Activated T-cell treated with anti-CD3 and anti-CD28 coated beads, Interleukin-2, amount 50 U/mL, for 24 hours (primary cell): ENCODE results near the gene KCNG2.

Source experiments
- DNase-seq: peaks from one replicate; pipeline ENCODE4 v3.0.0-alpha.2; 2020
- H3K27ac Mint-ChIP-seq: 2 replicates; pipeline ENCODE4 v1.8.0; 2020; ENCODE audit warnings: mild to moderate bottlenecking, mixed read lengths
- H3K27me3 Mint-ChIP-seq: 2 replicates; pipeline ENCODE4 v1.8.0; 2020; ENCODE audit warnings: mixed read lengths
- H3K36me3 Mint-ChIP-seq: 2 replicates; pipeline ENCODE4 v1.8.0; 2020; ENCODE audit warnings: low read depth, mixed read lengths
- H3K4me1 Mint-ChIP-seq: 2 replicates; pipeline ENCODE4 v1.8.0; 2020; ENCODE audit warnings: low read depth, mixed read lengths
- H3K4me3 Mint-ChIP-seq: 2 replicates; pipeline ENCODE4 v1.8.0; 2020; ENCODE audit warnings: mild to moderate bottlenecking, moderate library complexity, mixed read lengths
- H3K9me3 Mint-ChIP-seq: 2 replicates; pipeline ENCODE4 v1.8.0; 2020; ENCODE audit warnings: mixed read lengths

The KCNG2 gene

DNA sequence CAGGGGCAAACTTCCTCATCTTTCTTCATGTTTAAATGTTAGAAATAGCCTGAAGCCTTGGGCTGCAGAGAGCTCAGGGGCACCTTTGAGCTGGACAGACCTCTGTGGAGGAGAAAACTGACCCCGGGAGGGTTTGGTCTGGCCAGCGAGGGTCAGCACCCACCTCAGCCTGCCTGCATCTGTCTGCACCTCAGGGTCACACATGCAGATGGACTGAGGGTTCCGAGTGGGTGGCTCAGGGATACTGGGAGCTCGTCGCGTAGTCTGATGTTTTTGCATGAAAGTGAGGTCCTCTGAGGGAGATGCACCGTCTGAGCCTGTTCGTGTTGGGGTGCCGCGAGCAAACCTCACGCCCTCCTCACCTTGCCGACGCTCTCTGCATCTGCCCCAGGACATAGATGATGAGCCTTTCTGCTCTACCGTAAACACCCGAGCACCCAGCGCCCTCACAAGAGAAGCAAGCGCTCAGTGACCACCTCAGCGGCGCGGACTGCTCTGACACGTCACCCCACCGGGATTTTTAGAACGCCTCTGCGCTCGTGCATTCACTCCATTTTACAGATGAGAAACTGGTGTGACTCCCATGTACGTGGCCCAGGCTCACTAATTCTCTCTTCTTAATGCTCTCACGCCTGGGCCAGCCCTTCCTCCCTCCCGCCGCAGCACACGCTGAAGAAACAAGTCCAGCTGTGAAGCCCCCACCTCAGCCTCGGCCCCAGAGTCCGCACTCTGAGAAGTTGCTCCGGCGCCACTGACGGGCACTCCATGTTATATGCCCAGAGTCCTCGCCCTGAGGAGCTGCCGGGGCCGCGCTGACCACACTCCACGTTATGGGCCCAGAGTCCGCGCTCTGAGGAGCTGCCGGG is 9.5 kb downstream of the KCNG2 start:
- H3K36me3 Mint-ChIP-seq, result no peaks in the 10 kb centered on the region
- peaks cover 2% of the 10 kb centered on the region for H3K27me3 Mint-ChIP-seq
- no peaks in the 10 kb centered on the region for H3K9me3 Mint-ChIP-seq
- H3K4me1 Mint-ChIP-seq, result peaks cover 9% of the 10 kb centered on the region
- H3K27ac Mint-ChIP-seq, result no peak overlapping the region
- no peak for DNase-seq
- no peak overlapping the region for H3K4me3 Mint-ChIP-seq

DNA sequence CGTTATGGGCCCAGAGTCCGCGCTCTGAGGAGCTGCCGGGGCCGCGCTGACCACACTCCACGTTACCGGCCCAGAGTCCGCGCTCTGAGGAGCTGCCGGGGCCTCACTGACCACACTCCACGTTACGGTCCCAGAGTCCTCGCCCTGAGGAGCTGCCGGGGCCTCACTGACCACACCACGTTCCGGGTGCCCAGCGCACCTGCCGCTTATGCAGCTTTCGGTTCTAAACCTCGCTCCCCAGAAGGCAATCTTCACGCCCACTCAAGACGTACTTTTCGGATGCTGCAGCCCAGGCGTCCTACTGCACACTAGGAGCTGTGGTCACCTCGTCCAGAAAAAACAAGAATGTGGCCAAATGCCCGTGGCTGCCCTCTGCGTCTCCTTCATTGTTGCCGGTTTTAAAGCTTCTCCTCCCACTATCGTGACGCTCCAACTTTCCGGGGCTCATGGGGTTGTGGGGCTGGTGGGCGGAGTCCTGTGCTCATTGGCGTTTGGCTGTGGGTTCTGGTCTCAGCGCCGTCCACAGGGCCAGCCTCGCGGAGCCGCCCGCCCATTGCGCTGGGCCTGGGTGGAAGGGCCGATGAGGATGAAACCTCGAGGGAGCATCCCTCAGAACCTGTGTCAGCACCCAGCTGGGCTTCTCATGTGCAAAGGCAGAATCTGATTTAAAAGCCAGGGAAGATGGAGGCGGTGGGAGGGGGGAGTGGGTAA is 11.9 kb downstream of the KCNG2 start:
- Mint-ChIP-seq H3K9me3 (no peaks in the 10 kb centered on the region), H3K27ac (no peak overlapping the region)
- no peak for DNase-seq

DNA sequence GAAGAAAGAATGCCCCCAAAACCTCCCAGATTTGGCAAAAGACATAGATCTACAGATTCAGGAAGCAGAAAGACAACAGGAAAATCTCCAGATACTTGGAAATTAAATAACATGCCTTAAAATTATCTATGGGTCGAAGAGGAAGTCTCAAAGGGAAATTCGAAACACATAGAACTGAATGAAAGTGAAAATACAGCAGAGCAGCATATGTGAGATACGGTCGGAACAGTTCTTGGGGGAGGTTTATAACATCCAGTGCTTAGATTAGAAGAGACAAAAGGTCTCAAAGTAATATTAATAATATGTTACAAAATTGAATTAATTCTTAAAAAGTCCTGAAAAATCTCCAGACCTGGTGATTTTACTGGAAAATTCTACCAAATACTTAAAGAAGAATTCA is 14.3 kb downstream of the KCNG2 start:
- Mint-ChIP-seq H3K27me3 (peaks cover 9% of the 10 kb centered on the region), H3K4me3 (no peak overlapping the region), H3K4me1 (no peaks in the 10 kb centered on the region), H3K36me3 (no peaks in the 10 kb centered on the region), H3K27ac (no peak overlapping the region), H3K9me3 (no peaks in the 10 kb centered on the region)
- no peak for DNase-seq

More for the DNA sequence above, 11.9 kb downstream of the KCNG2 start:
- H3K36me3 Mint-ChIP-seq, result no peaks in the 10 kb centered on the region
- H3K4me1 Mint-ChIP-seq, result peaks cover 9% of the 10 kb centered on the region
- H3K4me3 Mint-ChIP-seq, result no peak overlapping the region
- peaks cover 9% of the 10 kb centered on the region for H3K27me3 Mint-ChIP-seq

DNA sequence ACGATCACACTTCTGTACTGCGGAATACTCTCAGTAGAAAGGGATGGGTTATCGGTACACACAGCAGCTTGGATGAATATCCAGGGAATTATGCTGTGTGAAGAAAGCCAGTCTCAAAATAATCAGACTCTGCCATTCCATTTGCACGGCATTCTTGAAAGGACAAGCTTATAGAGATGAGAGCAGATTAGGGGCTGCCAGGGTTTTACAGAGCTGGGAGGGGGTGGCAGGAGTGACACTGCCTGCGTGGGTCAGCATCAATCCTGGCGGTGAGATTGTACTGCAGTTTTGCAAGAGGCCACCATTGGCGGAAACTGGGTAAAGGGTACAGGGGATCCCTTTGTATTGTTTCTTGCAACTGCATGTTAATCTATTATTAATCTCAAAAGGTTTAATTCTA is 16.6 kb downstream of the KCNG2 start:
- no peak for DNase-seq
- Mint-ChIP-seq H3K27me3 (peaks cover 11% of the 10 kb centered on the region), H3K27ac (no peak overlapping the region), H3K4me1 (no peaks in the 10 kb centered on the region), H3K4me3 (no peak overlapping the region), H3K9me3 (no peaks in the 10 kb centered on the region), H3K36me3 (no peaks in the 10 kb centered on the region)

DNA sequence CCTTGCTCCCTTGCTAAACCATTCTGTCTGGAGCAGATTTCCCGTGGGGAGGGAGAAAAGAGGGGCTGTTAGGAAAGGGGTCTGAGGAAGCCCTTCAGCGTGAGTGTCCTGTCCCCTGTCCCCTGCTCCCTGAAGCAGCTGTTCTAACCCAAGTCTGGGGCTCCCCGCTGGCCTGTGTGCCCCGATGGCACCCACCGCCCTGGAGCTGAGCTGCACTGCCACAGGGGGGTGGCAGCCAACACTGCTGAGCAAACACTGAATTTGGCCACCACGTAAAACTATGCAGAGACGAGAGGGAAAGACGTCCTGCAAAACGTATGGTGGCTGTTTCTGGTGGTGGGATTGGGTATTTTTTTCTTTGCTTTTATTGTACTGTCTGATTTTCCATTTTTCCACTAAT is 17.9 kb downstream of the KCNG2 start:
- Mint-ChIP-seq H3K9me3 (no peaks in the 10 kb centered on the region), H3K4me3 (no peak overlapping the region), H3K4me1 (peaks cover 8% of the 10 kb centered on the region), H3K36me3 (no peaks in the 10 kb centered on the region), H3K27me3 (peaks cover 15% of the 10 kb centered on the region), H3K27ac (no peak overlapping the region)
- DNase-seq, result no peak

DNA sequence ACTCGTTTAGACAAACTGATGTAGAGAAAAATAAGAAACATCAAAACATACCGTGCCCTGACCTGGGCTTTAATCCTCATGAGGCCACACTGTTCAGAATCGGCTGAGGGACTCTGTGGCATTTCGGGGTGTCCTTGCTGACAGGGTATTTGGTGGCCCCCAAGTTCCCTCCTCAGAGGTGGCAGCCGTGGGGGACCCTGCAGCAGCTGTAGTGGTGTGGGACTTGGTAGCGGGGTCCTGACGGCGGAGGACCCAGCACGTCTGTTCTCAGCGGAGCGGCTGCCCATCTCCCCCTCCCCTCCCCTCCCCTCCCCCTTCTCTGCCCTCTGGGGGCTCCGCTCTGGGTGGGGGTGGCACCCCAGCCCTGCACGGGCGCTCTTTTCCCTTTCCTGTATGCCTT is 18.4 kb downstream of the KCNG2 start:
- Mint-ChIP-seq H3K4me1 (peaks cover 8% of the 10 kb centered on the region), H3K27ac (no peak overlapping the region), H3K4me3 (no peak overlapping the region), H3K36me3 (no peaks in the 10 kb centered on the region), H3K9me3 (no peaks in the 10 kb centered on the region), H3K27me3 (peaks cover 19% of the 10 kb centered on the region)
- no peak for DNase-seq

DNA sequence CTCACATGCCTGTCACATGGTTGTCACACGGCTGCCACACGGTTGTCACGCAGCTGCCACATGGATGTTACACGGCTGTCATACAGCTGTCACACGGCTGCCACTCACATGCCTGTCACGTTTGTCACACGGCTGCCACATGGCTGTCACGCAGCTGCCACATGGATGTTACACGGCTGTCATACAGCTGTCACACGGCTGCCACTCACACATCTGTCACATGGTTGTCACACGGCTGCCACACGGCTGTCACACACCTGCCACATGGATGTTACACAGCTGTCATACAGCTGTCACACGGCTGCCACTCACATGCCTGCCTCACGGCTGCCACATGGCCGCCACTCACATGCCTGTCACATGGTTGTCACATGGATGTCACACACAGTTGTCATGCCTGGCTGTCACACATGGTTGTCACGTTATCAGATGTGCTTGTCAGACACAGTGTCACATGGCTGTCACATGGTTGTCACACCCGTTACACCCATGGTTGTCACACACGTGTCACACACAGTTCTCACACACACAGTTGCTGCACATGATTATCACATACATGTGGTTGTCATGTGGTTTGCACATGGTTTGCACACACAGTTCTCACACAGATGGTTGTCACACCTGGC is 19.4 kb downstream of the KCNG2 start:
- DNase-seq, result no peak
- no peak overlapping the region for H3K4me3 Mint-ChIP-seq
- H3K27me3 Mint-ChIP-seq, result peaks cover 19% of the 10 kb centered on the region
- no peak overlapping the region for H3K27ac Mint-ChIP-seq
- H3K36me3 Mint-ChIP-seq, result no peaks in the 10 kb centered on the region
- H3K4me1 Mint-ChIP-seq, result peaks cover 8% of the 10 kb centered on the region
- H3K9me3 Mint-ChIP-seq, result no peaks in the 10 kb centered on the region

DNA sequence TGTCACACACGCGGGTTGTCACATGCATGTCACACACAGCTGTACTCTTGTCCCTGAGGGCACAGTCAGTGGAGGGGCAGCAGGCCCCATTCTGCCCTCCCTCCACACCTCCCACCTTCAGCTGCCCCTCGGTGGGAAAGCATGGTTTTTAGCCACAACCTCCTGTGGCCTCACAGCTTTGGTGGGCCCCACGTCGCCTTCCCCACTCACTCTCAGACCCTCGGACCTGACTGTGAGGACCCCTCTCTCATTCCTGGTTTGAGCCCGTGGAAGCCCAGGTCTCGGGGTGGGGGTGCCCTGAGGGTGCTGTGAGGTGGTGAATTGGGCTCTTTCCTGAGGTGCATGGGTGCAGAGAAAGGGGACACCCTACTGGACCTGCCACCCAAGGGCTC is 19.9 kb downstream of the KCNG2 start:
- peaks cover 19% of the 10 kb centered on the region for H3K27me3 Mint-ChIP-seq
- no peak overlapping the region for H3K27ac Mint-ChIP-seq
- no peaks in the 10 kb centered on the region for H3K9me3 Mint-ChIP-seq
- H3K4me1 Mint-ChIP-seq, result peaks cover 8% of the 10 kb centered on the region
- DNase-seq, result no peak
- no peak overlapping the region for H3K4me3 Mint-ChIP-seq
- H3K36me3 Mint-ChIP-seq, result no peaks in the 10 kb centered on the region

DNA sequence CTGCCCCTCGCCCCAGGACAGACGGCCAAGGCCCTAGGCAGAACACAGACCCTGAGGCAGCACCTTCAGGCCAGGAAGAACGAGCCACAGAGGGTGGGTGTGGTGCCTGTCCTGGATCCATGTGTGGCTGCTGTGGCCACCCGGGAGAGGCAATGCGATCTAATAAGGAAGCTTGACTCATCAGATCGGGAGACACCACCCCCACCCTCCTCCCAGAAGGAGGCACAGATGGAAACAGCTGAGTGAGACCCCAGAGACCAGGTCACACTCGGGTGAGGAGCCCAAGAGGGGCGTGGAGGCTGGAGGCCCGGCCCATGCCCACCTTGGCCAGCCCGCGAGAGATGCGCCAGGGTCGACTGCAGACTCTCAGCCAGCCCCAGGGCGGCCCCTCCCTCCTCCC is 20.3 kb downstream of the KCNG2 start:
- H3K4me1 Mint-ChIP-seq, result peaks cover 8% of the 10 kb centered on the region
- H3K4me3 Mint-ChIP-seq, result no peak overlapping the region
- H3K27me3 Mint-ChIP-seq, result peaks cover 18% of the 10 kb centered on the region
- no peaks in the 10 kb centered on the region for H3K36me3 Mint-ChIP-seq
- H3K27ac Mint-ChIP-seq, result no peak overlapping the region
- no peak for DNase-seq
- H3K9me3 Mint-ChIP-seq, result no peaks in the 10 kb centered on the region

DNA sequence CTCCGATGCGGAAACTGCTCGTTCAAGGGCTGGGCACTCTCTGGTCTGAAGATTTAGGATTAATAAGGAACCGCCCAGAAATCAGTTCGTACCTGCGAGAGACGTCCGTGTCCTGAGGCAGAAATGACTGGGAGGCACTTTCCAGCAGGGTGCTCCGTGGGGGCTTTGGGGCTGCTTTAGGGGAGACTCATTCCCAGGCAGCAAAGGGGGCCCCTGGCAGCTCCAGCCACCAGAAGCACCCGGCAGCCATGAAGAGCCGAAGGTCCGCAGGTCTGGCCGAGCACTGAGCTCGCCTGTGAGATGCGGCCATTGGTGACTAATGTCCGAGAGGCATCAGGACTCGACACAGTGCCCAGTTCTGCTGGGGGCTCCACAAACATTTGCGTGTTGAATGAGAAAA is 20.9 kb downstream of the KCNG2 start:
- no peaks in the 10 kb centered on the region for H3K36me3 Mint-ChIP-seq
- H3K27ac Mint-ChIP-seq, result no peak overlapping the region
- no peak for DNase-seq
- peaks cover 8% of the 10 kb centered on the region for H3K4me1 Mint-ChIP-seq
- H3K9me3 Mint-ChIP-seq, result no peaks in the 10 kb centered on the region
- peaks cover 12% of the 10 kb centered on the region for H3K27me3 Mint-ChIP-seq
- no peak overlapping the region for H3K4me3 Mint-ChIP-seq

DNA sequence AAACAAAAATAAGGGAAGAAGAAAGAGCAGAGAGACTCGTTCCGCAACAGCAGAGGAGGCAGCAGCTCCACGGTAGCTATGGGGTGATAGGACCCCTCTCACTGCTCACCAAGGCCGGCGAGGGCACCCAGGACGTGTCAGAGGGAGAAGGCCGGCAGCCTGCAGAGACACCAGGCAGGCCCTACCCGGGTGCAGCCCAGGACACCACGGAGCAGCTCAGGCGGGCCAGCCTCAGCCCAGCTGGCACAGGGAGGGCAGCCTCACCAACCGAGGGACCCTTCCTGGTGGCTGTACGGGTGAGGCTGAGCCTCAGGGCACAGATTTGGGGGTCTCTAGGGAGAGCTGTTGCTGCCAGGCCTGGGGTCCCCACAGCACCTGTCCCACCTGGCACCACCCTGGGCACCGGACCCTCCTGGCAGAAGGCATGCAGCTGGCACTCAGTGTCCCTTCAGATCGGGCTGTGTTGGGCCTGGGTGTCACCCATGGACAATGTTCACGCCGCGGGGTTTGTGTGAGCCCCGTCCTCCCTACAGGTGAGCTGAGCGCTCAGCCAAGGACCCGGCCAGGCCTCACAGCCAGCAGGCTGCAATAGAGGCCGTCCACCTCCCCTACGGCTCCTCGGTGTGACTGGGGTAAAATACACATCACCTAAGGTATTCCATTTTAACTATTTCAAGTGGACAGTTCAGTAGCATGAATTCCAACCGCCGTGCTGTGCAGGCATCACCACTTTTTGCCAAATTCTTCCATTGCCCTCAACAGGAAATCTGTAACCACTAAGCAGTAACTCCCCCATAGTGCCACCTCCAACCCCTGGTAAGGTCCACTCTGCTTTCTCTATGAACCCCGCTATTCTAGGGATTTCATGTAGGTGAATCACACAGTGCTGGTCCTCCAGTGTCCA is 21.6 kb downstream of the KCNG2 start:
- no peak for DNase-seq
- H3K4me1 Mint-ChIP-seq, result peaks cover 8% of the 10 kb centered on the region
- H3K27me3 Mint-ChIP-seq, result peaks cover 12% of the 10 kb centered on the region
- H3K36me3 Mint-ChIP-seq, result no peaks in the 10 kb centered on the region
- H3K27ac Mint-ChIP-seq, result no peak overlapping the region
- H3K9me3 Mint-ChIP-seq, result no peaks in the 10 kb centered on the region
- H3K4me3 Mint-ChIP-seq, result no peak overlapping the region

DNA sequence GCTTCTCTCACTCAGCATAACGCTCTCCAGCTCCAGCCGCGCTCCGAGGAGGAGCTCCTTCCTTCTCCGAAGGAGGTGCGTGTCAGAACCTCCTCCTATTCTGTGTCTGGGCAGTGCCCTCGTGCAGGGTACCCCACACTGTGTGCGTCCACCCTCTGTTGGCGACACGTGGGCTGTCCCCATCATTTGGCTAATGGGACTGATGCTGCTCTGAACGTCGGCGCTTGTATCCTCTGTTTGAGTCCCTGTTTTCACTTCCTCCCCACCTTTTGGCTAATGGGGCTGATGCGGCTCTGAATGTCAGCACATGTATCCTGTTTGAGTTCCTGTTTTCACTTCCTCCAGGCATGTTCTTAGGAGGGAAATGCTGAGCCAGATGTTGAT is 22.2 kb downstream of the KCNG2 start:
- Mint-ChIP-seq H3K4me3 (no peak overlapping the region), H3K9me3 (no peaks in the 10 kb centered on the region), H3K4me1 (peaks cover 8% of the 10 kb centered on the region)

DNA sequence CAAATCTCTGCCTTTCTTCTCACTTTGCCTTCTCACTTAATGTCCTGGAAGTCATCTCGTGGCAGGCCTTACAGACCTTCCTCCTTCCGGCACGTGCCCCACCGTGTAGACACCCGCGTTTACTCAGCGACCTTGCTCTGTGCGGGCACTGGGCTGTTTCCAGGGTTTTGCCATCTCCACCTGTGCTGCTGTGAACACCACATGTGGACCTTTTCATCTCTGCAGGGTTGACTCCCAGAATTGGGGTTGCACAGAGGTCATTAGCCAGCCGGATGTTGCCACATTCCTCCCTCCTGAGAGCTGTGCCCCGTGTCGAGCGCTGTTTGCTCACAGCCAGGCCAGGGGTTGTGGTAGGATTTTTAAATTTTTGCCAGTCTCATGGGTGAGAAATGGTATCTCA is 25.4 kb downstream of the KCNG2 start:
- peaks cover 12% of the 10 kb centered on the region for H3K27me3 Mint-ChIP-seq
- H3K9me3 Mint-ChIP-seq, result no peaks in the 10 kb centered on the region
- no peak for DNase-seq
- no peak overlapping the region for H3K4me3 Mint-ChIP-seq
- peaks cover 8% of the 10 kb centered on the region for H3K4me1 Mint-ChIP-seq
- no peak overlapping the region for H3K27ac Mint-ChIP-seq
- H3K36me3 Mint-ChIP-seq, result no peaks in the 10 kb centered on the region

More for the DNA sequence above, 22.2 kb downstream of the KCNG2 start:
- H3K27ac Mint-ChIP-seq, result no peak overlapping the region
- no peaks in the 10 kb centered on the region for H3K36me3 Mint-ChIP-seq
- no peak for DNase-seq
- peaks cover 12% of the 10 kb centered on the region for H3K27me3 Mint-ChIP-seq

DNA sequence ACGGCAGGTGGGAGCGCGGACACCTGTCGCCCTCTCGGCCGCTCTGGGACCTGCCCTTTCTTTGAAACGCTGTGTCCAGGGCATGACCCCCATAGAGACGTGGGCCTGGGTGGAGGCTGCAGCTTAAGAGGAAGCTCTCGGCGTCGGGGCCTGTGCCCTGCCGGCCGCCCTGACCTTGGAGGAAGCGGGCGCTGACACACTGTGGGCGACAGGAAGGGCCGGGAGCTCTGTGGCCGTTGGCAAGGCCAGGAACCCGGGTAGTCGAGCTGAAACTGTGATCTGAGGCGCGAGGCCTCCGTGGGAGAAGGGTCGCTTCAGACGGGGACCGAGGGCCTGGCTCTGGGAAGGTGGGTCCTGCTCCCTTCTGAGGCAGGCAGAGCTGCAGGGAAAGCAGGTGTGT is 28.2 kb downstream of the KCNG2 start:
- no peaks in the 10 kb centered on the region for H3K36me3 Mint-ChIP-seq
- no peaks in the 10 kb centered on the region for H3K9me3 Mint-ChIP-seq
- no peaks in the 10 kb centered on the region for H3K4me1 Mint-ChIP-seq
- peaks cover 1% of the 10 kb centered on the region for H3K27me3 Mint-ChIP-seq
- no peak overlapping the region for H3K27ac Mint-ChIP-seq
- no peak overlapping the region for H3K4me3 Mint-ChIP-seq
- no peak for DNase-seq
